IPS-NIHi7 (cell line): ENCODE results near the gene ZNRF3.
"Not testable (repeated sequence)": the region's sequence is repeated elsewhere in the genome, so short reads cannot be mapped to it uniquely, and the experiment has no call there.

Source experiments
- DNase-seq: peaks from one replicate; pipeline ENCODE4 v3.0.0; 2012; ENCODE audit warnings: mixed read lengths; ENCODE audit errors: extremely low spot score

ZNRF3 gene

DNA sequence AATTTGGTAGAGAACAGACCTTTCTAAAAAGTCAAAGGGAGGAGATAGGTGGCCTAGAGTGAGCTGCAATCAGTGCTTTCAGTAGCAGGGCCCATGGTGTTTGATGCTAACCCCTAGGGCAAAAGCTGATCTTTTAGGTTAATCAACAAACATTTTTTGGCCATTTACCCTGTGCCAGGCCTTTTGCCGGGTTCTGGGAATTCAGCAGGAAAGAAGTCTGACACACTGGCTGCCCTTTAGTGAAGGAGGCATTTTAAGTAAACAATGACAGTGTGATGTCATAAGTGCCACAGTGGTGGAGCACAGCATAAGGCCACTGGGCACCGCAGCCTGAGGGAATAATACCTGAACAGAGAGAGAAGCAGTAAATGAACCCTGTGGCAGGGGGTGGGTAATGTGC lies 149.2 kb downstream of the ZNRF3 start:
- DNase-seq: no peak

DNA sequence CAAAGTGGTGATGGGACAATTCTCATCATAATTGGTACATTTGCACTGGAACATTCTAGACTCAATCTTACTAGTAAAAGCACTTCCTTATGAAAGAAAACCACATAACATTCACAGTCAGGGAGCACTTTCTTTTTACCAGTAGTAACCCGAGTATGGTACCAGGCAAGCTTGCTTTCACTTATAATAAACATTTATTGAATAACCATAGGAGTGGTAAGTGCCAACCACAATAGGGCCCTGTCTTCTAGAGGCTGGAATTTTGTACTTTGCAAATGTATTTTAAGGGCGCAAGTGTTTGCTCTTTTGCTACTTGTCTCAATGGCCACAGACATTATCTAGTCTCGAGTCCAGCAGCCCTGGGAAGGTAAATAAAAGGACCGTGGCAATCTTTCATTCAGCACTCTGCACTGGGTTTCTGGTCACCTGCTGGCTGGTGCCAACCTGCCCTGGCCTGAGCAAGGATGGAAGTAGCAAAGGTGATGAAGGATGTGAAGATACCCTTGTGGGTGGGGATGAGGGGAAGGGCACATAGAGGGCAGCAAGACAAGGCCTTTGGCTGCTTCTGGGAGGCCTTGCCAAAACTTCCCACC lies 154.1 kb downstream of the ZNRF3 start:
- no peak for DNase-seq

DNA sequence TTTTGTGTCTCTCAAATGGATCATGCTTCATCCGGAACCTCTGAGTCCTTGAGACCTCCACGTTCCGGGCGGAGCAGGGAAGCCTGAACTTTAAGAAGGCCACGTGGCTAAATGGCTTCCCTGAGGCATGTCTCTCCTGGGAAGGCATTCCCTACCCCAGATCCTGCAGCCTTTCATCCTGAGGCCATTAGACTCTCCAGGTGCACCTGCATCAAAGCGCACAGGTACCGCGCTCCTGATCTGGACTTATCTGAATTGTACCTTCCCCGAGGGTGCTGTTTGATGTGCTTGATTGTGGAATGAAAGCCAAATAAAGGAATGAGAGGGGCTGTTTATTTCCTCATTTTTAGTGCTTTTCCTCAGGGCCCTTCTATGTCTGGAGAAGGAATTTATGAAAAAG lies 155.8 kb downstream of the ZNRF3 start:
- DNase-seq: no peak

DNA sequence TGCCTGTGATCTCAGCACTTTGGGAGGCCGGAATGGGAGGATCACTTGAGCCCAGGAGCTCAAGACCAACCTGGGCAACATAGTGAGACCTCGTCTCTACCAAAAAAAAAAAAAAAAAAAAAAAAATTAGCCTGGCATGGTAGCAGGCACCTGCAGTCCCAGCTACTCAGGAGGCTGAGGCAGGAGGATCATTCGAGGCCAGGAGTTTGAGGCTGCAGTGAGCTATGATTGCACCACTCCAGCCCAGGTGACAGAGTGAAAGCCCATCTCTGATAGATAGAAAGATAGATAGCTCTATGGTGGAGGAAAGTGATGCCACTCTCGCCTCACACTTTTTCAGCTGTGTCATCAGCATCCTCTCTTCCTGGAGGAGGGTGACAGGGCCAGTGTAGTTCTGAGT lies 156.3 kb downstream of the ZNRF3 start:
- DNase-seq: not testable (repeated sequence)

DNA sequence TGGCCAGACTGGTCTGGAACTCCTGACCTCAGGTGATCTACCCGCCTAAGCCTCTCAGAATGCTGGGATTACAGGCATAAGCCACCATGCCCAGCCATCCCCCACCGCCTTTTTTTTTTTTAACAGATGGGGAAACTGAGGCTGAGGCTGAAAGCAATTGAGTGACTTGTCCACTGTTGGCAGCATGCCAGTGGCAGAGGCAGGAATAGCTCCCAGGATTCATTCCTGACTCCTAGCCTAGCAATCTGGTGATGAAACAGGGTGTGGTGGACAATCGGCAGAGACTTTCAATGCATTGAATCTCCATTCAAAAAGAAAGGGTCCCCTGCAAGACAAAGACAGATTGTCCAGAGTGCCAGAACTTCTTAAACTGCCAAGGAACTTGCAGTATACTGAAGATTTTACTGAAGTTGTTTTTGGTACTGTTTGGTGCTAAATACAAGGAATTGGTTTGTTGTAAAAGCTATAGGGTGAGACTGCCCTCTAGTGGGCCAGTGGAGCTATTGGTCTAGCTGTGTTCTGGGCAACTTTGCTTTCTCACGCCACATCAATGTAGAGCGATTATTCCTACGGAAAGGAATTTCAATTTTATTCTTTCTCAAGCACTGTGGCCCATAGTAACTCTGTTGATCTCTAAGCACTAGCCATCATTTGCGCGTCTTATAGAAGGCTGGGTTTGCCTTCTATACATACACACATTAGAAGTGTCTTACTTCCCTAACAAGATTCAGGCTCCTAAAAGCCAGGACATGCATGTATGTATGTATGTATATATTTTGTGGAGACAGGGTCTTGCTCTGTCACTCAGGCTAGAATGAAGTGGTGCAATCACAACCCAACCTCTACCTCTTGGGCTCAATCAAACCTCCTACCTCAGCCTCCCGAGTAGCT lies 157.3 kb downstream of the ZNRF3 start:
- DNase-seq: peak; percentile 70

DNA sequence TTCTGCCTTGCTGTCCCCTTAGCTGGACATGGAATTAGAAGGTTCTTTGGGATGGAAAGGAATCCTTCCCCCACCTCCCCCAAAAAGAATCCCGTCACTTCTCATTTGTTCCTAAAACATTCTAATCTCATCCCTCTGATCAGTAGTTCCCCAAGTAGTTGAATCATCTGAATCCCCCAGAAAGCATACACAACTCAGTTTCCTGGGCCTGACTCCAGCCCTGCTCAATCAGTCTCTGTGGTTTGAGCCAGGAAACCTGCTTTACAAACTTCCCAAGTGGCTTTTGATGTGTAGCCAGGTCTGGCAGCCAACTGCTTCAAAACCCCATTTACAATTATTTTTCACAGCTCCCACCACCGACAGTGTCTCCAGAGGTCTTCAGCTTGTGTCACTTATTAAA lies 158.0 kb downstream of the ZNRF3 start:
- no peak for DNase-seq

DNA sequence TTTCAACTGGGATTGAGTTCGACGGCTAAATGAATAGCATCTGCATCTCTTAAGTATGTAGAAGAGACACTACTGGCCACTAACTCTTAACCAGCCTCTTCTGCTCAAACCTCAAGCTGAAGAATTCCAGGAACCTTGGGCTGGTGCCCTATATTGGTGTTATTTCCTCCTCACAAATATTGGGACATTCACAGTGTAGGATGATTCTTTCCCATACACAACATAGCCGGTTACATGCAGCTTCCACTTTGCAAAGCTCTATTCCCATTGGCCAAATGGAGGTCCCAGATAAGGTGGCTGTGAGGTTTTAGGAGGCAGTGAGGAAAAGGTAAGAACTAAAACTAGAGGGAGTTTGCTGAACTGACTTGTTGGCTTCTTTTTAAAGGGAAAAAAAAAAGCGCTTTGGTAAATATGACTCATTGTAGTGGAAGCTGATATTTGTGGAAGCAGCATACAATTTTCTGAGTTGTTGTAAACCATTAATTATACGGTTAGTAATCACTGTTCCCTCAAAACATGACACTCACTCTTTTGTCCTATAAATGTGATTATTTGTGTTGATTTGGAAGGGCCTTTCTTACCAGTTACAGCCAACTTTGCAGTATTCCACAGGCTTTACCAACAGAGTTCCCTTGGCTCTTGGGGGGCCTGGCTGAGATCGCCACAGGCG lies 160.7 kb downstream of the ZNRF3 start:
- DNase-seq: no peak

DNA sequence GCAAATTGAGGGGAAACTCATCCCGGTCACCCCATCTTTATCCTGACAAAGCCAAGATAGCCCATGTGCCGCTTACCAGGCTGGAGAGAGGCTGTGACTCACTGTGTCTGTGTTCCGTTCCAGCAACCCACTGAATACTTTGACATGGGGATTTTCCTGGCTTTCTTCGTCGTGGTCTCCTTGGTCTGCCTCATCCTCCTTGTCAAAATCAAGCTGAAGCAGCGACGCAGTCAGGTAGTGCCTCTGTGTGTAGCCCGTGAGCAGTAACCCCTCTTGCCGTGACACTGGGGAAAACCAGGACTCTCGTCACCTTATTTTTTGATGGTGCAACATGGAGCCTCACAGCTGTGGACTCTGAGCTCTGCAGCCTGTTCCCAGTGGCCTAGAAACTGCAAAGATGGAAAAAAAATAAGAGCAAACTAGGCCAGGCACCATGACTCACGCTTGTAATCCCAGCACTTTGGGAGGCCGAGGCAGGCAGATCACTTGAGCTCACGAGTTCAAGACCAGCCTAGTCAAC lies 161.3 kb downstream of the ZNRF3 start:
- no peak for DNase-seq

DNA sequence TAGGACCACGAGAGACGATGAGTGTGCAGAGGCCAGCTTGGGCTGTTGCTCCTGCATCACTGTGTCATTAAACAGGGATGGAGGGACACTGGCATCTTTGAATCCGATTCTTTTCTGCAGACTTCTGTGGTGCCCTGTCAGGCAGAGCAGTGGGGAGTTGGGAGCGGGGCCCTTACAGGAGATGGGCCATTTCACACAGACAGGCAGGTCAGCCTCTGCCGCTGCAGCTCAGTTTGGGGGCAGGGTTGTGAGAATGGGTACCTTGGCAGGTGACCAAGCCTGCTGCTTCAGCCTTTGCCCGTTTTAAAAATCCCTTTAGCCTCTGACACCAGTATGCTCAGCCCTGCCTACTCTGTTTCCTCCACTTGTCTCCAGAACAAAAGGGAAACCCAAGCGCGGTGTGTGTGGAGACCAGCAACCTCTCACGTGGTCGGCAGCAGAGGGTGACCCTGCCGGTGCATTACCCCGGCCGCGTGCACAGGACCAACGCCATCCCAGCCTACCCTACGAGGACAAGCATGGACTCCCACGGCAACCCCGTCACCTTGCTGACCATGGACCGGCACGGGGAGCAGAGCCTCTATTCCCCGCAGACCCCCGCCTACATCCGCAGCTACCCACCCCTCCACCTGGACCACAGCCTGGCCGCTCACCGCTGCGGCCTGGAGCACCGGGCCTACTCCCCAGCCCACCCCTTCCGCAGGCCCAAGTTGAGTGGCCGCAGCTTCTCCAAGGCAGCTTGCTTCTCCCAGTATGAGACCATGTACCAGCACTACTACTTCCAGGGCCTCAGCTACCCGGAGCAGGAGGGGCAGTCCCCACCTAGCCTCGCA lies 165.7 kb downstream of the ZNRF3 start:
- no peak for DNase-seq

DNA sequence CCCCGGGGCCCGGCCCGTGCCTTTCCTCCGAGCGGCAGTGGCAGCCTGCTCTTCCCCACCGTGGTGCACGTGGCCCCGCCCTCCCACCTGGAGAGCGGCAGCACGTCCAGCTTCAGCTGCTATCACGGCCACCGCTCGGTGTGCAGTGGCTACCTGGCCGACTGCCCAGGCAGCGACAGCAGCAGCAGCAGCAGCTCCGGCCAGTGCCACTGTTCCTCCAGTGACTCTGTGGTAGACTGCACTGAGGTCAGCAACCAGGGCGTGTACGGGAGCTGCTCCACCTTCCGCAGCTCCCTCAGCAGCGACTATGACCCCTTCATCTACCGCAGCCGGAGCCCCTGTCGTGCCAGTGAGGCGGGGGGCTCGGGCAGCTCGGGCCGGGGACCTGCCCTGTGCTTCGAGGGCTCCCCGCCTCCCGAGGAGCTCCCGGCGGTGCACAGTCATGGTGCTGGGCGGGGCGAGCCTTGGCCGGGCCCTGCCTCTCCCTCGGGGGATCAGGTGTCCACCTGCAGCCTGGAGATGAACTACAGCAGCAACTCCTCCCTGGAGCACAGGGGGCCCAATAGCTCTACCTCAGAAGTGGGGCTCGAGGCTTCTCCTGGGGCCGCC lies 166.4 kb downstream of the ZNRF3 start:
- no peak for DNase-seq

DNA sequence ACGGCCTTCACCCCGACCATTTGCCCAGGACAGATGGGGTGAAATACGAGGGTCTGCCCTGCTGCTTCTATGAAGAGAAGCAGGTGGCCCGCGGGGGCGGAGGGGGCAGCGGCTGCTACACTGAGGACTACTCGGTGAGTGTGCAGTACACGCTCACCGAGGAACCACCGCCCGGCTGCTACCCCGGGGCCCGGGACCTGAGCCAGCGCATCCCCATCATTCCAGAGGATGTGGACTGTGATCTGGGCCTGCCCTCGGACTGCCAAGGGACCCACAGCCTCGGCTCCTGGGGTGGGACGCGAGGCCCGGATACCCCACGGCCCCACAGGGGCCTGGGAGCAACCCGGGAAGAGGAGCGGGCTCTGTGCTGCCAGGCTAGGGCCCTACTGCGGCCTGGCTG lies 167.1 kb downstream of the ZNRF3 start:
- no peak for DNase-seq

DNA sequence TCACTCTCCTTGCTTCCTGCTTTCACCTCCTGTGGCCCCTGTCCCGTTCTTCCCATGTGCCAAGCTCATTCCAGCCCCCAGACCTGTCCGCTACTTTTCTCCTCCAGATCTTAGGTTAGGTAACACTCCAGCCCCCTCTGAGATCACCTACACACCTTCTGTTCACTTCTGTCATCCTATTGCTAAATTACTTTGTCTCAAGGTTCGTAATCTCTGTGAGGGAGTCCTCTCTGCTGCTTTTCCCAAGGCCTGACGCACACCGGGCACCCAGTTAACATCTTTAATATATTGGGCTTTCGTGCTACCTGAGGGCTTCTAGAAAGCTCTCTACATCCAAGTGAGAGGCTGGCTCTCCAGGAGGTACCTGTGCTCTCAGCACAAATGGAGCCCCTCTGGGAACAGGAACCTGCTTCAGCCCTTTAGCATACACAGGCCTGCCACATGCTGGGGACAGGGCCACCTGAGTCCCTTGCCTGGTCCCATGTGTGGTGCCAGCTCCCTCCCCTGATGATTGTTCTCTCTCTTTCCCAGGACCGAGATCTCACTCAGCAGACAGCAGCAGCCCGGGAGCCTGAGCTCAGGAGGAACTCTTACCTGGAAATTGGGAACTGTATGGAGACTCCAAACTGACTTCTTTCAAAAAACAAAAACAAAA lies 169.8 kb downstream of the ZNRF3 start:
- no peak for DNase-seq

DNA sequence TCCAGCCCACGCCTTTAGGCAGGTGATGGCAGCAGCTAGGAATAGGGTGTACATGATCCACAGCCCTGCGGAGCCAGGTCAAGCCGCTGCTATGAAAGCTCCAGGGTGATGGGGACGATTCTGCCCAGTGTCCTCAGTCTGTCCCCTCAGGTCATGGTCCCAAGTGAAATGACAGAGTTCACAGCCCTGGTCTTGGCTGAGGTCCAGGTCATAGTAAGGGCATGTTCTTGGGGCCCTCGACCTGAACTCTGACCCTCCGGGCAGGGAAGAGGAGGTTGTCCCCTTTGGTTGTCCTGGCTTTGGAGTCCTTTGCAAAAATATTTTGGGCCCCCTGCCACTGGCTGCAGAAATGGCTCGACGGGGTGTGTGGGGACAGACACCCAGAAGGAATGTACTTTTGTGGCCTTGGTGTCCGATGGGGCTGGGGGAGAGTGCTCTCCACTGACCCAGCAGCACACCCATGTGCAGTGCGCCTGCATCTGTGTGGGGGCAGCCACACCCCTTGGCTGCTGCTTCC lies 170.9 kb downstream of the ZNRF3 start:
- DNase-seq: no peak

DNA sequence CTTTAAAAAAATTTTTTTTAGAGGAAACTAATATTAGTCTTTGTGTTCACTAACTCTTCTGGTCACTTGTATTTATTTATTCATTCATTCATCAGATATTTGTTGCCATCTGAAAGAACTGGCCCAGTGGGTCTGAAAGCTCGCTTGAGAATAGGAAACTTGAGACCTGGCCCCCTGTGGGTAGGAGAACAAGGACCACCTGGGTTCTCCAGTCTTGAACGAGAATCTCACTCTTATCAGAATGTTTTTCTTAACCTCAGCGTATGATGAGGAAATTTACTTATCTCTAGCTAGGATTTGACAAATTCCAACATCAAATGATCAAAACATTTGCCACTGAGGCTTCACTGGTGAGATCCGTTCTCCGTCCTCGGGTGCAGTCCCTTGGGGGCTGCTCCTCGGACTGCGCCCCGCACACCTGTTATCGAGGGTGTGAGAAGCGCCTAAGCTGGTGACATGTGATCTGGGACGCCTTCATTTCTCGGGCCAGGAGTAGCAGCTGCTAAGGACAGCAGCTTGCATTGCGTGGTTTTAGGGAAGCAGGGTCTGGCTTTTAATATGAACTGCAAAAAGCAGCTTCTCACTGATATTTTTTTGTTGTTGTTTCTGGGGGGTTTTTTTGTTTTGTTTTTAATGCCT lies 171.9 kb downstream of the ZNRF3 start:
- DNase-seq: no peak

DNA sequence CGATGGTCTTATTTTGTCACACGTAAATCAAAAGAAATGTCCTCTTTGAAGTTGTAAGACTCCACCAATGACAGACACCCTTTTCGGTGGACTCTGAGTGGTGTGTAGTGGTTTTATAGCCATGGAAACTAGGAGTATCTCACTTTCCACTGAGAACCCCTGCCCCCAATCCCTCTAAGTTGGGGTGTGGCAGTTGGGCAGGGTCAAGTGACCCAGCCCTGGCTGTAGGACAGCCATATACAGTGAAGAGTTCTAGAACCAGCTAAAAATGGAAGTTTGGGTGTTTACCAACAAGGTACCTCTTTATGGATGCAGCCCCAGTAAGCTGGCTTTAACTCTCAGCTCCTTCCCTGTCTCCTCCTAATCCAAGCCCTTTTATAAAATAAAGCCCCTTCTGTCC lies 173.1 kb downstream of the ZNRF3 start:
- no peak for DNase-seq

DNA sequence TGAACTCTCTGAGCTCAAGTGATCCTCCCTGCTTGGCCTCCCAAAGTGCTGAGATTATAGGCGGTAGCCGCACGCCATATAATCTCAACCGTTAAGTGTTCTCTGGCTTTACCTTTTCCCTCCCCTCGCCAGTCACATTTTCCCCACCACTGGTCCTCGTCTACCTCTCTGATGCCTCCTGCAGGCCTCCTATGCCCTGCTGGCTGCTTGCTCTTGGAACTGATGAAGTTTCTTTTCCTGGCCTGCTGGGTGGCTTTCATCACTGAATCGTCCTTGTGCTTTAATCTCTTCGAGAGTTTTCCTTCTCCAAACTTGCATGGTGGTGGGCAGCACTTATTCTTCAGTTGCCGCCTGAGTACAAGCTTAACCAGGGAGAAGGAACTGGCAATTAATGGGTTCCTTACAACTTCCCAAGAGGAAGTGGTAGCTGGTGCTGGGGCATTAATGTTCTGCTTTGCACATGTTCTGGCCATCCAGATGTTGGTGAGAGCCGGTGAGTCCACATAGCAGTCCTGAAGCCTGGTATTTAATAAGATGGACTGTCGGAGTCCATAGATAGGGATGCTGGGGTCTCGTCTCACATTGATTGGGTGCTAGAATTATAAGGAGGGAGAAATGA lies 177.0 kb downstream of the ZNRF3 start:
- no peak for DNase-seq

DNA sequence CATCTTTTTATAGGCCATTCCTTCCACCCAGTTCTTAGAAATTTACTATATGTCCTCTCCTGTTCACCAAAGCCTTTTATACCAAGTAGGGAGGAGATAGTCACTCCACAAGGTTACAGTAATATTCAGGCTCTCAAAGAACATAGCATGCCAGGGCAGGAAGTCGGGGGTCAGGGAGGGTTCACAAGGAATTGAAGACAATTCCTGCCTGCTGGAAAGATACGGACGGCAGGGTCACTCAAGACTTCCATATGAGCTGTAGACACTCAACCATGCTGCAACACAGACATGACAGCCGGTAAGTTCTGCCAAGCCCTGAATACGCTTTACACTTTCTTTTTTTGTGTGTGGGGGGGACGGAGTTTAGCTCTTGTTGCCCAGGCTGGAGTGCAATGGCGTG lies 177.6 kb downstream of the ZNRF3 start:
- DNase-seq: no peak

DNA sequence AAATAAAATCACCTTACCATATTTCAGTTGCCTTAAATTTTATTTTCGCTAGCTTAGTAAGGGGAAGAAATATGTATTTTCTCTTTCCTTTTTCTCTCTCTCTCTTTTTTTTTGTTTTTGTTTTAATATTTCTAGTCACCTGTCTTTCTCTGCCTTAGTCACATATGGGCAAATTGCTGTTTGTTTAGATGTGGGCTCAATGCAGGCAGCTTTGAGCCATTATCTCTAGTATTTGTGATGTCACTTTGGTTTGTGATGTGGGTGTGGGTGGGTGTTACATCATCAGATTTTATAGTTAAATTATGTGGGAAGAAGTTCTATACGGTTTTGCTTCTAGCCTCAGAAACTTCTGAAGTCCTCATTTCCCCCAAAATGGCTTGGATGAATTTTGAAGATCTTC lies 178.4 kb downstream of the ZNRF3 start, which contains the start of gene C22orf31:
Gene C22orf31, minus strand, starts transcription at position 59 of the 400 bp plus-strand sequence. Its CDS starts 39 bp downstream, at position 20.
- no peak for DNase-seq

DNA sequence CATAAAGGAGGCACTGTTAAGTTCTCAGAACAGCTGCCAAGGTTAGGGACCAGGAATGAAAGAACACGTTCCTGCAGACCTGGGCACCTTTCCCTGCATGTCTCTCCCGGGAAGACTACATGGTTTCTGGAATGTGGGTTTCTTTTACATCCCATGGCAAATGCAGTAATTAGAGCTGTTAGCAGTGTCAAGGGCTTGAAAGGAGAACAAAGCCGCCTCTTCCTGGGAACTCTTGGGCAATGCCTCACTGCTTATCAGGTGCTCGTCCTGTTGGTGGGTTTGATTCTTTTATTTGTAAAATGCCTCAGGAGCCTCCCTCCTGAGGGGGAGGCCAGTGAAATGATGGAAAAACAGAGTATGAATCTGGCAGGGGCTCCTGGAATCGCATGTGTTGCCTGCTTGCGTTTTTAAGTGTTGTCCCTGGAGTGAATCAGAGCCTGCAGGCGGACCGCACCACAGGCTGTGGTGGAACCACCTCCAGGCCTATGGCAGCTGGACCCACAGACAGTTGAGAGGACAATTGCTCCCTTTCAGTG lies 179.0 kb downstream of the ZNRF3 start:
- DNase-seq: no peak
